Neutrophil (primary cell): Measurements from ENCODE around the gene RNF212B.
"Not testable (repeated sequence)": the region's sequence is repeated elsewhere in the genome, so short reads cannot be mapped to it uniquely, and the experiment has no call there.

Experiments used
- H3K27ac ChIP-seq: fragments of 200-600 bp; sonication (generic); 2 replicates; pipeline ENCODE4 v1.5.1; 2016; ENCODE audit warnings: mild to moderate bottlenecking, moderate library complexity
- H3K27me3 ChIP-seq: fragments of 200-600 bp; sonication (generic); 2 replicates; pipeline ENCODE4 v1.6.0; 2016; ENCODE audit warnings: mild to moderate bottlenecking
- H3K36me3 ChIP-seq: fragments of 200-600 bp; sonication (generic); 2 replicates; pipeline ENCODE4 v1.5.1; 2017
- H3K4me1 ChIP-seq, 2 experiments: fragments of 200-600 bp in 1 of 2; sonication (generic) in 1 of 2; 1 replicate in 1 of 2; 2 replicates in 1 of 2; pipeline versions ENCODE4 v1.5.1 to v1.6.1; 2013 to 2016; ENCODE audit warnings: low read depth in 1 of 2, low read length in 1 of 2, mild to moderate bottlenecking in 1 of 2, moderate library complexity in 1 of 2; ENCODE audit not compliant: control insufficient read depth in 1 of 2, insufficient read depth in 1 of 2
- H3K4me3 ChIP-seq, 2 experiments: fragments of 200-600 bp in 1 of 2; sonication (generic) in 1 of 2; 1 replicate in 1 of 2; 2 replicates in 1 of 2; pipeline ENCODE4 v1.5.1; 2013 to 2016; ENCODE audit warnings: low read depth in 1 of 2, low read length in 1 of 2, mild to moderate bottlenecking in 1 of 2, moderate library complexity in 1 of 2
- H3K9me3 ChIP-seq: fragments of 200-600 bp; sonication (generic); 2 replicates; pipeline ENCODE4 v1.5.1; 2016
- CTCF ChIP-seq: fragments of 200-600 bp; sonication (generic); IDR thresholded peaks from 2 replicates; pipeline ENCODE4 v1.5.1; 2016; ENCODE audit warnings: antibody characterized with exemption

Gene RNF212B

GRCh38 chr14:23240661-23241060 lies 2.9 kb downstream of the RNF212B start:
- Histone ChIP-seq H3K36me3 (no peaks in the 10 kb centered on the region), H3K4me1 (peaks cover 5 to 10% of the 10 kb centered on the region in 2 experiments), H3K27me3 (no peaks in the 10 kb centered on the region), H3K9me3 (no peaks in the 10 kb centered on the region), H3K4me3 (no peak overlapping the region), H3K27ac (no peak overlapping the region)
- TF ChIP-seq CTCF: no peak

- not testable (repeated sequence) for H3K4me3 ChIP-seq, H3K36me3 ChIP-seq, H3K27ac ChIP-seq, H3K4me1 ChIP-seq, H3K27me3 ChIP-seq, H3K9me3 ChIP-seq
These were observed 3.5 kb downstream of the RNF212B start for GRCh38 chr14:23241061-23241715.

- Histone ChIP-seq H3K27ac (no peak overlapping the region), H3K9me3 (no peaks in the 10 kb centered on the region), H3K36me3 (no peaks in the 10 kb centered on the region), H3K4me1 (peaks cover 5 to 10% of the 10 kb centered on the region in 2 experiments), H3K4me3 (no peak overlapping the region), H3K27me3 (no peaks in the 10 kb centered on the region)
- TF ChIP-seq CTCF: no peak
These were observed 4.3 kb downstream of the RNF212B start for GRCh38 chr14:23242076-23242475.

GRCh38 chr14:23243066-23243465 lies 5.3 kb downstream of the RNF212B start:
- H3K36me3 ChIP-seq: no peaks in the 10 kb centered on the region
- H3K27me3 ChIP-seq: no peaks in the 10 kb centered on the region
- H3K9me3 ChIP-seq: no peaks in the 10 kb centered on the region
- H3K4me3 ChIP-seq: no peak overlapping the region
- no peak for TF ChIP-seq CTCF
- peaks cover under 1 to 2% of the 10 kb centered on the region in 2 experiments for H3K4me1 ChIP-seq
- H3K27ac ChIP-seq: no peak overlapping the region

- TF ChIP-seq CTCF: no peak
- H3K9me3 ChIP-seq: no peaks in the 10 kb centered on the region
- H3K36me3 ChIP-seq: no peaks in the 10 kb centered on the region
- no peak overlapping the region for H3K4me3 ChIP-seq
- no peak overlapping the region for H3K27ac ChIP-seq
- no peaks in the 10 kb centered on the region for H3K27me3 ChIP-seq
- H3K4me1 ChIP-seq: no peaks in the 10 kb centered on the region
These were observed 7.5 kb downstream of the RNF212B start for GRCh38 chr14:23245282-23245681.

- TF ChIP-seq CTCF: no peak
- H3K4me1 ChIP-seq: no peaks in the 10 kb centered on the region
- H3K4me3 ChIP-seq: no peak overlapping the region
- no peaks in the 10 kb centered on the region for H3K36me3 ChIP-seq
- no peaks in the 10 kb centered on the region for H3K27me3 ChIP-seq
- H3K9me3 ChIP-seq: no peaks in the 10 kb centered on the region
- no peak overlapping the region for H3K27ac ChIP-seq
These were observed 10.9 kb downstream of the RNF212B start for GRCh38 chr14:23248601-23249000.
